Testis (tissue), 2 donors: Measurements from ENCODE around the gene ADCY5.

ENCODE experiments used
- POLR2A ChIP-seq: fragments of 450-650 bp; IDR thresholded peaks from one replicate; pipeline ENCODE4 v1.6.1; 2017; ENCODE audit warnings: antibody characterized with exemption, mild to moderate bottlenecking, moderate library complexity
- TF ChIP-seq, protein P1 (sequence below), 3 experiments: fragments of 450-650 bp in 2 of 3; fragments of 200-600 bp in 1 of 3; sonication (generic) in 1 of 3; IDR thresholded peaks; one replicate each; pipeline ENCODE4 v1.5.1; 2016 to 2019; ENCODE audit warnings: antibody characterized with exemption in 3 of 3, mild to moderate bottlenecking in 2 of 3, moderate library complexity in 1 of 3

DNA sequence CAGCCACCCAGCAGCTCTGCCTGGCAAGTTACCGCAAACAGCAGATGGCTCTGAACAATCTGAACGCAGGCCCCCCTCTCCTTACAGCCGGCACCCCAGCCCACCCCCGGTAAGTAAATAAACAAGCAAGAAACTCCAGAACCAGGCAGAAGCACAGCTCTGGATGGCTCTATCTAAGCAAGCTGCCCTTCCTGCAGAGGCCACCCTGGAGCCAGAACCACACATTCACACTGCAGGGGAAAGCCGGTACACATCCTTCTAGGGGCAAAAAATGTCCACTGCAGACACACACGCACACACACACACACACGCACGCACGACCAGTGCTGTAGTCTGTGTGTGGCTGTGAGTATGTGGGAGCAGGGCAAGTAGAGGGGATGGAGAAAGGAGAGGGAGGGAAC, 63.9 kb downstream of the ADCY5 start:
- TF ChIP-seq, protein P1, sequence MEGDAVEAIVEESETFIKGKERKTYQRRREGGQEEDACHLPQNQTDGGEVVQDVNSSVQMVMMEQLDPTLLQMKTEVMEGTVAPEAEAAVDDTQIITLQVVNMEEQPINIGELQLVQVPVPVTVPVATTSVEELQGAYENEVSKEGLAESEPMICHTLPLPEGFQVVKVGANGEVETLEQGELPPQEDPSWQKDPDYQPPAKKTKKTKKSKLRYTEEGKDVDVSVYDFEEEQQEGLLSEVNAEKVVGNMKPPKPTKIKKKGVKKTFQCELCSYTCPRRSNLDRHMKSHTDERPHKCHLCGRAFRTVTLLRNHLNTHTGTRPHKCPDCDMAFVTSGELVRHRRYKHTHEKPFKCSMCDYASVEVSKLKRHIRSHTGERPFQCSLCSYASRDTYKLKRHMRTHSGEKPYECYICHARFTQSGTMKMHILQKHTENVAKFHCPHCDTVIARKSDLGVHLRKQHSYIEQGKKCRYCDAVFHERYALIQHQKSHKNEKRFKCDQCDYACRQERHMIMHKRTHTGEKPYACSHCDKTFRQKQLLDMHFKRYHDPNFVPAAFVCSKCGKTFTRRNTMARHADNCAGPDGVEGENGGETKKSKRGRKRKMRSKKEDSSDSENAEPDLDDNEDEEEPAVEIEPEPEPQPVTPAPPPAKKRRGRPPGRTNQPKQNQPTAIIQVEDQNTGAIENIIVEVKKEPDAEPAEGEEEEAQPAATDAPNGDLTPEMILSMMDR (IDR thresholded peaks at IDR 0.05) = no peak
- TF ChIP-seq POLR2A = no peak
